ENCODE results near the gene CST7. TPM values are rescaled to one million over a fixed set of nuclear protein-coding genes. Genes with fewer than 3 reads are reported as not detected.

CST7 gene
- total and polyA plus RNA-seq, 10 of the 15 experiments (the other 5 are each of a cell fraction or from before 2014, with no cell fraction given): 0.69 TPM; not detected in 9

- Histone ChIP-seq H3K9me3 (replicated peaks; ENCODE audit: control insufficient read depth, insufficient read depth, low read length) (no peaks in the 10 kb centered on the region; the same call in 1 of the 3 replicates), H3K27ac (ENCODE audit: control insufficient read depth, insufficient read depth) (no peak overlapping the region), H3K4me3 (no peak overlapping the region), H3K4me1 (ENCODE audit: control insufficient read depth, insufficient read depth, low read length) (no peaks in the 10 kb centered on the region), H3K79me2 (ENCODE audit: control insufficient read depth, insufficient read depth, low read length) (no peaks in the 10 kb centered on the region), H3K9ac (ENCODE audit: control insufficient read depth, insufficient read depth, low read length) (no peak overlapping the region), H2AFZ (ENCODE audit: control insufficient read depth, low read depth, low read length) (no peak overlapping the region), H3K27me3 (replicated peaks in 1 of 2; ENCODE audit: control insufficient read depth in 2 of 2, insufficient read depth in 2 of 2, low read length in 1 of 2) (no peaks in the 10 kb centered on the region), H3K4me2 (ENCODE audit: control insufficient read depth, insufficient read depth) (no peak overlapping the region), H4K20me1 (ENCODE audit: control insufficient read depth, insufficient read depth) (no peaks in the 10 kb centered on the region), H3K36me3 (ENCODE audit: control insufficient read depth in 2 of 2, insufficient read depth in 2 of 2, low read length in 1 of 2) (no peaks in the 10 kb centered on the region)
- WGBS (ENCODE audit: insufficient coverage, insufficient replicate concordance, low lambda C conversion rate, missing lambda C conversion rate): 60% methylated on average over 7 of the region's 7 CpGs
- DNase-seq (ENCODE audit: low read depth, low spot score): no peak
- ATAC-seq: no peak
- no peak for FAIRE-seq
- ChIA-PET SMC1A (ENCODE audit: uncharacterized antibody, unreplicated experiment) (no interaction called here), POLR2A (no interaction called here), RAD21 (ENCODE audit: unreplicated experiment) (no interaction called here), CTCF (no interaction called here)
- BruUV-seq (replicated peaks): no TSS peak
- TF ChIP-seq USF1 (IDR thresholded peaks at IDR 0.05; ENCODE audit: borderline replicate concordance, extremely low read length, insufficient read depth, low read depth, low read length): no peak
- no peak for TF ChIP-seq SMC3 (IDR thresholded peaks at IDR 0.05; ENCODE audit: borderline replicate concordance, low read length)
- no peak for TF ChIP-seq PAX5 (IDR thresholded peaks at IDR 0.05; ENCODE audit: borderline replicate concordance, low read depth, low read length)
- TF ChIP-seq, protein P1, sequence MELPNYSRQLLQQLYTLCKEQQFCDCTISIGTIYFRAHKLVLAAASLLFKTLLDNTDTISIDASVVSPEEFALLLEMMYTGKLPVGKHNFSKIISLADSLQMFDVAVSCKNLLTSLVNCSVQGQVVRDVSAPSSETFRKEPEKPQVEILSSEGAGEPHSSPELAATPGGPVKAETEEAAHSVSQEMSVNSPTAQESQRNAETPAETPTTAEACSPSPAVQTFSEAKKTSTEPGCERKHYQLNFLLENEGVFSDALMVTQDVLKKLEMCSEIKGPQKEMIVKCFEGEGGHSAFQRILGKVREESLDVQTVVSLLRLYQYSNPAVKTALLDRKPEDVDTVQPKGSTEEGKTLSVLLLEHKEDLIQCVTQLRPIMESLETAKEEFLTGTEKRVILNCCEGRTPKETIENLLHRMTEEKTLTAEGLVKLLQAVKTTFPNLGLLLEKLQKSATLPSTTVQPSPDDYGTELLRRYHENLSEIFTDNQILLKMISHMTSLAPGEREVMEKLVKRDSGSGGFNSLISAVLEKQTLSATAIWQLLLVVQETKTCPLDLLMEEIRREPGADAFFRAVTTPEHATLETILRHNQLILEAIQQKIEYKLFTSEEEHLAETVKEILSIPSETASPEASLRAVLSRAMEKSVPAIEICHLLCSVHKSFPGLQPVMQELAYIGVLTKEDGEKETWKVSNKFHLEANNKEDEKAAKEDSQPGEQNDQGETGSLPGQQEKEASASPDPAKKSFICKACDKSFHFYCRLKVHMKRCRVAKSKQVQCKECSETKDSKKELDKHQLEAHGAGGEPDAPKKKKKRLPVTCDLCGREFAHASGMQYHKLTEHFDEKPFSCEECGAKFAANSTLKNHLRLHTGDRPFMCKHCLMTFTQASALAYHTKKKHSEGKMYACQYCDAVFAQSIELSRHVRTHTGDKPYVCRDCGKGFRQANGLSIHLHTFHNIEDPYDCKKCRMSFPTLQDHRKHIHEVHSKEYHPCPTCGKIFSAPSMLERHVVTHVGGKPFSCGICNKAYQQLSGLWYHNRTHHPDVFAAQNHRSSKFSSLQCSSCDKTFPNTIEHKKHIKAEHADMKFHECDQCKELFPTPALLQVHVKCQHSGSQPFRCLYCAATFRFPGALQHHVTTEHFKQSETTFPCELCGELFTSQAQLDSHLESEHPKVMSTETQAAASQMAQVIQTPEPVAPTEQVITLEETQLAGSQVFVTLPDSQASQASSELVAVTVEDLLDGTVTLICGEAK (IDR thresholded peaks at IDR 0.05; ENCODE audit: borderline replicate concordance): no peak
- TF ChIP-seq SREBF2 (IDR thresholded peaks at IDR 0.05; ENCODE audit: low read length): no peak
- TF ChIP-seq, protein P2, sequence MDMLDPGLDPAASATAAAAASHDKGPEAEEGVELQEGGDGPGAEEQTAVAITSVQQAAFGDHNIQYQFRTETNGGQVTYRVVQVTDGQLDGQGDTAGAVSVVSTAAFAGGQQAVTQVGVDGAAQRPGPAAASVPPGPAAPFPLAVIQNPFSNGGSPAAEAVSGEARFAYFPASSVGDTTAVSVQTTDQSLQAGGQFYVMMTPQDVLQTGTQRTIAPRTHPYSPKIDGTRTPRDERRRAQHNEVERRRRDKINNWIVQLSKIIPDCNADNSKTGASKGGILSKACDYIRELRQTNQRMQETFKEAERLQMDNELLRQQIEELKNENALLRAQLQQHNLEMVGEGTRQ (IDR thresholded peaks at IDR 0.05; ENCODE audit: borderline replicate concordance, low read depth, low read length): no peak
- no peak for TF ChIP-seq MEF2A (IDR thresholded peaks at IDR 0.05; ENCODE audit: insufficient read depth, low read depth, low read length)
- no peak for TF ChIP-seq HDAC6 (IDR thresholded peaks at IDR 0.05; ENCODE audit: unreplicated experiment)
- TF ChIP-seq RAD21 (IDR thresholded peaks at IDR 0.05; ENCODE audit: insufficient read depth, low read depth, low read length): no peak
- in situ Hi-C loops (cut with MboI) (no loop called here), intact Hi-C loops (cut with micrococcal nuclease; ENCODE audit: unreplicated experiment) (no loop called here)
Observed at GRCh38 chr20:24933266-24933908, 15.7 kb upstream of the CST7 start.
